ENCODE measurements around the gene STOML3.

DNA sequence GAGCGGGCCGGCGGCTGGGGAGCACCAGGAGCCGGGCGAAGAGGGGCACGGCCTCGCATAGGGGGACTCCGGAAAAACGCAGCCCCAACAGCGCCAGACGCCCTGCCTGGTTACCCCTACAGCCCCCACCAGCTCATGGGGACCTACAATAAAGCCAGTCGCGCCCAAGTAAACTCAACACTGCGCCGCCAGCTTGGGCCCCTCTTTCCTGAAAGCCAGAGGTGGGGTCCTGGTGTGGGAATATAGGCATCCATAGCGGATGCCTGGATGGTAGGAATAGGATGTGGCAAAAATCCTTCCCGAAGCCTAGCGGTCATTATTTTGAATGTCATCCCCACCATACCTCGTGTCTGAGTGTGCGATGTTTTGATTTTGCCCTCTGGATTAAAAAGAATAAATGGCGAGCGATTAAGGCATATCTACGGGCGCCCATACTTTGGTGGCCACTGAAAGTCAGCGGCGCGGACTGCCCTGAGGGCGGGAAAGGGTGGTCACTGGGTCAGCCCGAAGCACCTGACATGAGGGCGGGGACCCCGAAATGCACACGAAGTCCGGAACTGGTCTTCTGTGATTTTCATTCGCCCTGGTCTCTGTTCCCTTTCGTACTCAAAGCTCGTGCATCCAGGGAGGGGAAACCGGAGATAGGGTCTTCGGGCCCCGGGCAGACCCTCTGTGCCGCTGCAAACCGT, 47.4 kb upstream of the STOML3 start, which contains the start of the genes NHLRC3 and PROSER1:
- no peak for TF ChIP-seq EZH2 (IDR thresholded peaks at IDR 0.05)
- peak; percentile 89 for TF ChIP-seq POLR2AphosphoS5 (IDR thresholded peaks at IDR 0.05; ENCODE audit: borderline replicate concordance, low read depth, low read length)
- no peak for TF ChIP-seq FOXP2 (optimal IDR thresholded peaks at IDR 0.05; ENCODE audit: control extremely low read depth, extremely low read length, insufficient read depth)
